ENCODE results near the gene ECI1. TPM values are rescaled to one million over a fixed set of nuclear protein-coding genes. Genes with fewer than 3 reads are reported as not detected.

ECI1 gene
- total RNA-seq, 2 experiments from 2014 or later: 10.1 to 12.5 TPM

GRCh38 chr16:2284001-2284770 is 32.8 kb upstream of the ECI1 start:
- Mint-ChIP-seq H3K4me1 (ENCODE audit: low read depth) (no peaks in the 10 kb centered on the region), H3K4me3 (no peak overlapping the region), H3K27ac (no peak overlapping the region), H3K9me3 (no peaks in the 10 kb centered on the region), H3K36me3 (ENCODE audit: low read depth) (peaks cover 5% of the 10 kb centered on the region), H3K27me3 (no peaks in the 10 kb centered on the region)
- Histone ChIP-seq H3K36me3 (ENCODE audit: insufficient read depth, low read length) (no peaks in the 10 kb centered on the region), H3K27ac (ENCODE audit: low read depth in 1 of 2, low read length in 2 of 2) (no peak overlapping the region), H3K4me3 (ENCODE audit: low read length) (no peak overlapping the region), H3K9me3 (ENCODE audit: control insufficient read depth in 1 of 2, insufficient read depth in 1 of 2, low read length in 2 of 2) (no peaks in the 10 kb centered on the region), H3K27me3 (ENCODE audit: control insufficient read depth in 1 of 2, insufficient read depth in 2 of 2, low read length in 2 of 2) (no peaks in the 10 kb centered on the region), H3K4me1 (ENCODE audit: insufficient read depth, low read length) (no peaks in the 10 kb centered on the region)
- ChIA-PET POLR2A (no interaction called here), CTCF (no interaction called here)
- ATAC-seq (ENCODE audit: poor library complexity) (no peak), DNase-seq (no peak)
- TF ChIP-seq CTCF (IDR thresholded peaks at IDR 0.05): no peak
- intact Hi-C loops (cut with DNase I, micrococcal nuclease): no loop called here

GRCh38 chr16:2282866-2283555 is 31.6 kb upstream of the ECI1 start:
- ChIA-PET POLR2A (no interaction called here), CTCF (no interaction called here)
- H3K36me3 Mint-ChIP-seq (ENCODE audit: low read depth): peaks cover 5% of the 10 kb centered on the region
- no peaks in the 10 kb centered on the region for H3K9me3 ChIP-seq (ENCODE audit: control insufficient read depth in 1 of 2, insufficient read depth in 1 of 2, low read length in 2 of 2)
- H3K9me3 Mint-ChIP-seq: no peaks in the 10 kb centered on the region
- TF ChIP-seq CTCF (IDR thresholded peaks at IDR 0.05): no peak
- no peak overlapping the region for H3K4me3 Mint-ChIP-seq
- no peaks in the 10 kb centered on the region for H3K4me1 ChIP-seq (ENCODE audit: insufficient read depth, low read length)
- H3K27me3 Mint-ChIP-seq: no peaks in the 10 kb centered on the region
- intact Hi-C loops (cut with DNase I, micrococcal nuclease): no loop called here
- no peak for ATAC-seq (ENCODE audit: poor library complexity)
- no peak for DNase-seq
- no peaks in the 10 kb centered on the region for H3K4me1 Mint-ChIP-seq (ENCODE audit: low read depth)
- H3K36me3 ChIP-seq (ENCODE audit: insufficient read depth, low read length): no peaks in the 10 kb centered on the region
- no peak overlapping the region for H3K27ac ChIP-seq (ENCODE audit: low read depth in 1 of 2, low read length in 2 of 2)
- H3K27me3 ChIP-seq (ENCODE audit: control insufficient read depth in 1 of 2, insufficient read depth in 2 of 2, low read length in 2 of 2): no peaks in the 10 kb centered on the region
- H3K4me3 ChIP-seq (ENCODE audit: low read length): no peak overlapping the region
- H3K27ac Mint-ChIP-seq: no peak overlapping the region

- H3K4me1 Mint-ChIP-seq (ENCODE audit: low read depth): no peaks in the 10 kb centered on the region
- intact Hi-C loops (cut with DNase I, micrococcal nuclease): no loop called here
- no peak for TF ChIP-seq CTCF (IDR thresholded peaks at IDR 0.05)
Observed at GRCh38 chr16:2282262-2282661, 30.9 kb upstream of the ECI1 start.

More at GRCh38 chr16:2282262-2282661, 30.9 kb upstream of the ECI1 start:
- Histone ChIP-seq H3K27ac (ENCODE audit: low read depth in 1 of 2, low read length in 2 of 2) (no peak overlapping the region), H3K4me3 (ENCODE audit: low read length) (no peak overlapping the region), H3K36me3 (ENCODE audit: insufficient read depth, low read length) (no peaks in the 10 kb centered on the region), H3K27me3 (ENCODE audit: control insufficient read depth in 1 of 2, insufficient read depth in 2 of 2, low read length in 2 of 2) (no peaks in the 10 kb centered on the region), H3K4me1 (ENCODE audit: insufficient read depth, low read length) (no peaks in the 10 kb centered on the region), H3K9me3 (ENCODE audit: control insufficient read depth in 1 of 2, insufficient read depth in 1 of 2, low read length in 2 of 2) (no peaks in the 10 kb centered on the region)
- Mint-ChIP-seq H3K27me3 (no peaks in the 10 kb centered on the region), H3K27ac (no peak overlapping the region), H3K4me3 (no peak overlapping the region), H3K36me3 (ENCODE audit: low read depth) (peaks cover 5% of the 10 kb centered on the region), H3K9me3 (no peaks in the 10 kb centered on the region)
- CTCF ChIA-PET: no interaction called here
- ATAC-seq (ENCODE audit: poor library complexity) (no peak), DNase-seq (no peak)
- POLR2A ChIA-PET: no interaction called here

Measured in CD4-positive, alpha-beta T cell (primary cell).